ENCODE data around the gene PEX1.
"Not testable (repeated sequence)": the region's sequence is repeated elsewhere in the genome, so short reads cannot be mapped to it uniquely, and the experiment has no call there.

PEX1 gene

GRCh38 chr7:92456236-92456635 lies 72.1 kb downstream of the PEX1 start:
- DNase-seq, result no peak

DNA sequence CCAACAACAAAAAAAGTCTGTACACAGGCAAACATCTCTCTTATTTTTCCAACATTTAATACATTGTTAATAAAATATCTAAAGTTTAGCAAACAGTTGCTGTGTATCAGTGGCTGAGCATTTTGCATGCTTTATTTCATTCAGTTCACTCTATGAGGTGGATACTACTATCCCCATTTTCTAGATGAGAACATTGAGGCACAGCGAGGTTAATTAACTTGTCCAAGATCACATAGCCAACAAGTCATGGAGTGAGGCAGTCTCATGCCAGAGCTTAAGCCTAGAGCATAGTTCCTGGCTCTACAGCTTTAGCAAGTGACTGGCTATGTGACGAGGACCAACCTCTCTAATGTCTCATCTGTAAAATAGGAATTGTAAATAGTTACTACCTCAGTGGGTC lies 76.7 kb downstream of the PEX1 start:
- no peak for DNase-seq

DNA sequence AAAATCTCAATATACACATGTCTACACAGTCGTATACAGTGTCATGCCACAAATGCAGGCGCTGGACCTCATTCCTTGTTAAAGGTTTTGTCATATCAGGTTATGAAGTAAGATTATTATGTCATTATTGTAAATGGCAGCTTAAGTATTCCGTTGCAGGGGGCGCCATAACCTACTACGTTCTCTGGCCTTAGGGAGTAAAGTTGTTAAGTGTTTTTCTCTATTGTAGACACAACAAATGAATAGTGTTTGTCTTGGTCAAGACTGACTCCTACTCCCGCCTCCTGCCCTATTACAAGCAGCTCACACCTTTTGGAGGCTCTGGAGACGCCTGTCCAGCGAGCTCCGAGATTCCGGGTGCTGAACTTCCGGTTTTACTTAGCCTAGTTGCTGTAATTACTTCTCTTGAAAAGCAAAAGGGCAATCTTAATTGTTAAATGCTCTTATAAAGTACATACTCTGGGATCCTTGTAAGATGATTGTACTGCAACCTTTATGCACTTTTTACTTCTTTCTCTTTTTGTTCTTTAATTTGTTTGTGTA lies 80.0 kb downstream of the PEX1 start:
- DNase-seq, result peak; percentile 66

- DNase-seq, result peak; percentile 87
Observed at GRCh38 chr7:92447345-92448204, 80.7 kb downstream of the PEX1 start, which contains the start of gene GATAD1. GATAD1 (plus strand) TSS chr7:92447482; CDS start chr7:92447730, 248 bp downstream.

DNA sequence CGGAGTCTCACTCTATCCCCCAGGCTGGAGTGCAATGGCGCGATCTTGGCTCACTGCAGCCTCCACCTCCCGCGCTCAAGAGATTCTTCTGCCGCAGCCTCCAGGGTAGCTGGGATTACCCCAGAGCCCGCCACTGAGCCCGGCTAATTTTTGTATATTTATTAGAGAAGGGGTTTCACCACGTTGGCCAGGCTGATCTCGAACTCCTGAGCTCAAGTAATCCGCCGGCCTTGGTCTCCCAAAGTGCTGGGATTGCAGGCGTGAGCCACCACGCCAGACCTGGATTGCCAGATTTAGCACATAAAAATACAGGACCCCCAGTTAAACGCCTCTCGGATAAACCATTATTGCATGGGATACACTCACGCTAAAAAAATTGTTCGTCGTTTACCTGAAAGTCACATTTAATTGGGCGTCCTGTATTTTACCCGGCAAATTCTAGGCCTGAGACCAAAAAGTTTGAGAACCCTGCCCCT lies 81.4 kb downstream of the PEX1 start:
- DNase-seq, result no peak

DNA sequence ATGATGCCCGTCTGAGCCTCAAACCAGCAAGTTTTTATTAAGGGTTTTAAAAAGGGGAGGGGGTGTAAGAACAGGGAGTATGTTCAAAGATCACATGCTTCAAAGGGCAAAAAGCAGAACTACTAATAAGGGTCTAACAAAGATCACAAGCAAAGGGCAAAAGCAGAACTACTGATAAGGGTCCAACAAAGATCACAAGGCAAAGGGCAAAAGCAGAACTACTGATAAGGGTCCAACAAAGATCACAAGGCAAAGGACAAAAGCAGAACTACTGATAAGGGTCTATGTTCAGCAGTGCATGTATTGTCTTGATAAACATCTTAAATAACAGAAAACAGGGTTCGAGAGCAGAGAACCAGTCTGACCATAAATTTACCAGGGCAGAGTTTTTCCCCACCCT lies 85.6 kb downstream of the PEX1 start:
- not testable (repeated sequence) for DNase-seq

- DNase-seq, result no peak
Observed at GRCh38 chr7:92437956-92438491, 90.3 kb downstream of the PEX1 start.
